DMS53 treated with DMSO at 0.1 percent for 48 hours (cell line): ENCODE results near the gene MRPL9.

Experiments used
- DNase-seq: peaks from one replicate; lab custom pipeline; 2025; ENCODE audit not compliant: unreplicated experiment; lab: John Stamatoyannopoulos, UW

Gene MRPL9

DNA sequence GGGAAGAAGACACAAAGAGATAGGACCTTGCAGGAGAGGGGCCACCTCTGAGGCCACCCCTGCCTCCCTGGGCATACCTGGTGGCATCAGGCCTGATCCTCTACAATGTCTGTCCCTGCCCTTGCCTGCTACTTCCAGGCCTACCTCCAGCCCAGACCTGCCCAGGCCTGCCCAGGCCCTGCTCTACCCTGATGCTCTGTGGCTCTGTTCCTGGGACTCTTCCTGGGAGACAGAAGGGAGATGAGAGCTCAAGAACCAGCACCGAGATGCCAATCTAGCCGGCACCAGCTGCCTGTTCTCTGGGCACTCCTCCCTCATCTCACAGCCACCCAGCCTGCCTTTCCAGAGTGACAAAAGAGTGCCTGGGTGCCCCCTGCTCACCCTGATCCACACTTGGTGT lies 49.4 kb downstream of the MRPL9 start:
- DNase-seq, result no peak

DNA sequence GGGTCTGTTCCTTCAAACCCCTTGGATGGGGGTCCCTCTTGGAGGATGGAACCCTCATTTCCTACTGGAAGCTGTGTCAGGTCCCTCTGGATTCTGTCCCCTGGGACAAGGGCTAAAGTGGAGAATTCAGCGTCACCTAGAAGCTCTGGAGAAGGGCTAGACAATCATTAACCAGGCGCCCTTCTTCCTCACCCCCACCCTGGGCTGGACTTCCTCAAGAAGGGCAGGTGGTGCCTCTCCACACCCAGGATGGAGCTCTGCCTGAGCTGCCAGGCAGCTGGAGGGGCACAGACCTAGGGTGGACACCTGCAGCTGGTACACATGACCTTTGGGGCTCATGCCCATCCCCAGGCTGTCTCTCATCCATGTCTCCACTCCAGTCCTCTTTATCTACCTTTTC lies 50.3 kb downstream of the MRPL9 start:
- peak; percentile 88 for DNase-seq

- peak; percentile 59 for DNase-seq
Measured at GRCh38 chr1:151711951-151712350, 51.3 kb downstream of the MRPL9 start.

- DNase-seq, result no peak
Measured at GRCh38 chr1:151711044-151711800, 52.1 kb downstream of the MRPL9 start.

GRCh38 chr1:151710187-151710840 lies 53.0 kb downstream of the MRPL9 start:
- DNase-seq, result no peak
